Endothelial cell of umbilical vein (primary cell): ENCODE measurements around the gene FYN.

Experiments used
- CTCF ChIP-seq, 2 donors: IDR thresholded peaks; 1 replicate in 1 of 2; 2 replicates in 1 of 2; pipeline ENCODE4 v1.5.1; 2011; ENCODE audit warnings: low read length in 2 of 2, mild to moderate bottlenecking in 2 of 2, moderate library complexity in 2 of 2, control low read depth in 1 of 2, inconsistent platforms in 1 of 2, low read depth in 1 of 2; ENCODE audit not compliant: insufficient read depth in 1 of 2; ENCODE audit errors: extremely low read depth in 1 of 2
- FOS ChIP-seq: IDR thresholded peaks from 2 replicates; pipeline ENCODE4 v1.6.1; 2011; ENCODE audit warnings: mild to moderate bottlenecking, low read length, moderate library complexity, borderline replicate concordance; ENCODE audit not compliant: insufficient read depth
- MAX ChIP-seq: IDR thresholded peaks from 2 replicates; pipeline ENCODE4 v1.6.1; 2011; ENCODE audit not compliant: insufficient read depth, insufficient read length
- POLR2A ChIP-seq: IDR thresholded peaks from 2 replicates; pipeline ENCODE4 v1.6.1; 2012; ENCODE audit warnings: low read depth, mild to moderate bottlenecking, control low read depth, low read length
- POLR2AphosphoS5 ChIP-seq: IDR thresholded peaks from 2 replicates; pipeline ENCODE4 v1.6.1; 2012; ENCODE audit warnings: low read depth, mild to moderate bottlenecking, control low read depth, low read length, moderate library complexity; ENCODE audit not compliant: insufficient read depth

- TF ChIP-seq POLR2AphosphoS5 (no peak), CTCF (IDR thresholded peaks at IDR 0.05; ENCODE audit: extremely low read depth in 1 of 2, insufficient read depth in 1 of 2, low read depth in 1 of 2, low read length in 2 of 2) (no peak), POLR2A (no peak), MAX (no peak), FOS (no peak)
These were observed 253.1 kb downstream of the FYN start for GRCh38 chr6:111620169-111620568.
